ENCODE results near the gene CALN1.

- TF ChIP-seq EZH2 (IDR thresholded peaks at IDR 0.05; ENCODE audit: low read depth, unreplicated experiment) (no peak), CTCF (conservative IDR thresholded peaks at IDR 0.05; ENCODE audit: low read depth in 2 of 2) (no peak)
These were observed 145.4 kb downstream of the CALN1 start for GRCh38 chr7:72266771-72267170.

All from GM23338 (cell line).